ENCODE measurements around the gene THRB.

THRB gene

DNA sequence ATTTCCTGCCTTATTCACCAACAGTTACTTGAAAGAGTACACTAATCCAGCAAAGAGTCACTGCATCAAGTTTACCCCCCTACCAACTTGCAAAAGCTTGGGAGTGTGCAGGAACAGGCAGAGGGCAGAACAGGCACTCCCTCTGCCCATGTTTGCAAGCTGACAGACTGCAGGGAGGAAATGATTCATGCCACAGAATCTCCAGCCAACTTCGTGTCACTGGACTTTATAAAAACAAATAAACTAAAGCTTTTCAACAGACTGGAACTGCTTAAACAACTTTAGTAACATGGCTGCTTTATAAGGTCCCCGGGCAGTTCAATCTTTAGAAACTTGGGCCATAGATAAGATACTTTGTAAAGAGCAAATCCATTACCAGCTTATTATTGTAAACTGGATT lies 129.5 kb downstream of the THRB start (continued):
- TF ChIP-seq ZNF311 (tag by site-specific recombination; IDR thresholded peaks at IDR 0.05; ENCODE audit: borderline replicate concordance): no peak
- TF ChIP-seq ZNF791 (tag by site-specific recombination; IDR thresholded peaks at IDR 0.05): no peak
- TF ChIP-seq, protein P1, sequence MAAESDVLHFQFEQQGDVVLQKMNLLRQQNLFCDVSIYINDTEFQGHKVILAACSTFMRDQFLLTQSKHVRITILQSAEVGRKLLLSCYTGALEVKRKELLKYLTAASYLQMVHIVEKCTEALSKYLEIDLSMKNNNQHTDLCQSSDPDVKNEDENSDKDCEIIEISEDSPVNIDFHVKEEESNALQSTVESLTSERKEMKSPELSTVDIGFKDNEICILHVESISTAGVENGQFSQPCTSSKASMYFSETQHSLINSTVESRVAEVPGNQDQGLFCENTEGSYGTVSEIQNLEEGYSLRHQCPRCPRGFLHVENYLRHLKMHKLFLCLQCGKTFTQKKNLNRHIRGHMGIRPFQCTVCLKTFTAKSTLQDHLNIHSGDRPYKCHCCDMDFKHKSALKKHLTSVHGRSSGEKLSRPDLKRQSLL (tag by site-specific recombination; IDR thresholded peaks at IDR 0.05): no peak
- TF ChIP-seq, protein P2, sequence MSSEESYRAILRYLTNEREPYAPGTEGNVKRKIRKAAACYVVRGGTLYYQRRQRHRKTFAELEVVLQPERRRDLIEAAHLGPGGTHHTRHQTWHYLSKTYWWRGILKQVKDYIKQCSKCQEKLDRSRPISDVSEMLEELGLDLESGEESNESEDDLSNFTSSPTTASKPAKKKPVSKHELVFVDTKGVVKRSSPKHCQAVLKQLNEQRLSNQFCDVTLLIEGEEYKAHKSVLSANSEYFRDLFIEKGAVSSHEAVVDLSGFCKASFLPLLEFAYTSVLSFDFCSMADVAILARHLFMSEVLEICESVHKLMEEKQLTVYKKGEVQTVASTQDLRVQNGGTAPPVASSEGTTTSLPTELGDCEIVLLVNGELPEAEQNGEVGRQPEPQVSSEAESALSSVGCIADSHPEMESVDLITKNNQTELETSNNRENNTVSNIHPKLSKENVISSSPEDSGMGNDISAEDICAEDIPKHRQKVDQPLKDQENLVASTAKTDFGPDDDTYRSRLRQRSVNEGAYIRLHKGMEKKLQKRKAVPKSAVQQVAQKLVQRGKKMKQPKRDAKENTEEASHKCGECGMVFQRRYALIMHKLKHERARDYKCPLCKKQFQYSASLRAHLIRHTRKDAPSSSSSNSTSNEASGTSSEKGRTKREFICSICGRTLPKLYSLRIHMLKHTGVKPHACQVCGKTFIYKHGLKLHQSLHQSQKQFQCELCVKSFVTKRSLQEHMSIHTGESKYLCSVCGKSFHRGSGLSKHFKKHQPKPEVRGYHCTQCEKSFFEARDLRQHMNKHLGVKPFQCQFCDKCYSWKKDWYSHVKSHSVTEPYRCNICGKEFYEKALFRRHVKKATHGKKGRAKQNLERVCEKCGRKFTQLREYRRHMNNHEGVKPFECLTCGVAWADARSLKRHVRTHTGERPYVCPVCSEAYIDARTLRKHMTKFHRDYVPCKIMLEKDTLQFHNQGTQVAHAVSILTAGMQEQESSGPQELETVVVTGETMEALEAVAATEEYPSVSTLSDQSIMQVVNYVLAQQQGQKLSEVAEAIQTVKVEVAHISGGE (tag by site-specific recombination; conservative IDR thresholded peaks at IDR 0.05; ENCODE audit: low read depth): no peak
- TF ChIP-seq ZNF704 (tag by site-specific recombination; IDR thresholded peaks at IDR 0.05): no peak
- TF ChIP-seq ZBTB21 (tag by site-specific recombination; IDR thresholded peaks at IDR 0.05): no peak
- TF ChIP-seq ZNF600 (tag by site-specific recombination; IDR thresholded peaks at IDR 0.05): peak; percentile 99
- TF ChIP-seq SP7 (tag by site-specific recombination; IDR thresholded peaks at IDR 0.05): peak; percentile 50; the same call in 1 of the 2 replicates
- TF ChIP-seq ZNF24 (tag by site-specific recombination; IDR thresholded peaks at IDR 0.05): peak; percentile 83; the same call in 1 of the 2 replicates
- TF ChIP-seq ZNF175 (tag by site-specific recombination; IDR thresholded peaks at IDR 0.05): no peak
- no peak for TF ChIP-seq ZNF639 (tag by site-specific recombination; IDR thresholded peaks at IDR 0.05)
- TF ChIP-seq KLF7 (tag by site-specific recombination; IDR thresholded peaks at IDR 0.05; ENCODE audit: borderline replicate concordance): peak; percentile 64; the same call in 1 of the 2 replicates
- TF ChIP-seq, protein P3, sequence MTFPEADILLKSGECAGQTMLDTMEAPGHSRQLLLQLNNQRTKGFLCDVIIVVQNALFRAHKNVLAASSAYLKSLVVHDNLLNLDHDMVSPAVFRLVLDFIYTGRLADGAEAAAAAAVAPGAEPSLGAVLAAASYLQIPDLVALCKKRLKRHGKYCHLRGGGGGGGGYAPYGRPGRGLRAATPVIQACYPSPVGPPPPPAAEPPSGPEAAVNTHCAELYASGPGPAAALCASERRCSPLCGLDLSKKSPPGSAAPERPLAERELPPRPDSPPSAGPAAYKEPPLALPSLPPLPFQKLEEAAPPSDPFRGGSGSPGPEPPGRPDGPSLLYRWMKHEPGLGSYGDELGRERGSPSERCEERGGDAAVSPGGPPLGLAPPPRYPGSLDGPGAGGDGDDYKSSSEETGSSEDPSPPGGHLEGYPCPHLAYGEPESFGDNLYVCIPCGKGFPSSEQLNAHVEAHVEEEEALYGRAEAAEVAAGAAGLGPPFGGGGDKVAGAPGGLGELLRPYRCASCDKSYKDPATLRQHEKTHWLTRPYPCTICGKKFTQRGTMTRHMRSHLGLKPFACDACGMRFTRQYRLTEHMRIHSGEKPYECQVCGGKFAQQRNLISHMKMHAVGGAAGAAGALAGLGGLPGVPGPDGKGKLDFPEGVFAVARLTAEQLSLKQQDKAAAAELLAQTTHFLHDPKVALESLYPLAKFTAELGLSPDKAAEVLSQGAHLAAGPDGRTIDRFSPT (tag by site-specific recombination; IDR thresholded peaks at IDR 0.05): no peak
- TF ChIP-seq REPIN1 (tag by site-specific recombination; IDR thresholded peaks at IDR 0.05; ENCODE audit: low read depth): no peak
- TF ChIP-seq ZNF366 (tag by site-specific recombination; conservative IDR thresholded peaks at IDR 0.05): 0 out of 2 replicates have a peak, but pooled peaks have one; percentile 34
- TF ChIP-seq ZFP41 (tag by site-specific recombination; IDR thresholded peaks at IDR 0.05; ENCODE audit: borderline replicate concordance): no peak
- TF ChIP-seq ZNF23 (tag by site-specific recombination; IDR thresholded peaks at IDR 0.05; ENCODE audit: borderline replicate concordance): no peak
- TF ChIP-seq ZNF785 (tag by site-specific recombination; IDR thresholded peaks at IDR 0.05): no peak
- no peak for TF ChIP-seq ZNF223 (tag by site-specific recombination; IDR thresholded peaks at IDR 0.05)
- no peak for TF ChIP-seq YY2 (tag by site-specific recombination; IDR thresholded peaks at IDR 0.05)
- TF ChIP-seq SP3 (tag by site-specific recombination; IDR thresholded peaks at IDR 0.05): no peak
- TF ChIP-seq ZNF274 (IDR thresholded peaks at IDR 0.05; ENCODE audit: low read length): no peak
- no peak for TF ChIP-seq ZNF274 (tag by site-specific recombination; IDR thresholded peaks at IDR 0.05; ENCODE audit: borderline replicate concordance)
- TF ChIP-seq ZNF37A (tag by site-specific recombination; IDR thresholded peaks at IDR 0.05): no peak
- TF ChIP-seq ZFP69B (tag by site-specific recombination; IDR thresholded peaks at IDR 0.05): peak; percentile 59
- TF ChIP-seq PRDM2 (tag by site-specific recombination; IDR thresholded peaks at IDR 0.05; ENCODE audit: borderline replicate concordance): no peak
